OCI-LY3 (cell line): ENCODE measurements around the gene SLC25A45.
"Not testable (repeated sequence)": the region's sequence is repeated elsewhere in the genome, so short reads cannot be mapped to it uniquely, and the experiment has no call there.

Experiments used
- H2AFZ ChIP-seq: fragments of 200-600, 300-600 bp; shearing (Covaris generic); 2 replicates; pipeline ENCODE4 v1.6.0; 2014; ENCODE audit warnings: antibody characterized with exemption, low read depth, low read length
- H3K27ac ChIP-seq: fragments of 200-600, 300-600 bp; sonication (generic); 2 replicates; pipeline ENCODE4 v1.5.1; 2014; ENCODE audit warnings: mild to moderate bottlenecking, low read length, moderate library complexity, mixed read lengths
- H3K27me3 ChIP-seq: fragments of 200-600, 300-600 bp; sonication (generic); 2 replicates; pipeline ENCODE4 v1.6.1; 2014; ENCODE audit warnings: low read depth, low read length, mixed read lengths
- H3K36me3 ChIP-seq: fragments of 200-600, 300-600 bp; sonication (generic); replicated peaks from 2 replicates; pipeline ENCODE3; 2014; ENCODE audit warnings: low read depth, low read length, mixed read lengths
- H3K4me1 ChIP-seq: fragments of 300-600, 200-600 bp; sonication (generic); 2 replicates; pipeline ENCODE4 v1.6.1; 2014; ENCODE audit warnings: low read length, mixed read lengths
- H3K4me2 ChIP-seq: fragments of 200-600, 300-600 bp; sonication (generic); 2 replicates; pipeline ENCODE4 v1.6.1; 2014; ENCODE audit warnings: low read length, mixed read lengths
- H3K4me3 ChIP-seq: fragments of 300-600, 200-600 bp; sonication (generic); 2 replicates; pipeline ENCODE4 v1.5.1; 2014; ENCODE audit warnings: antibody characterized with exemption, mild to moderate bottlenecking, low read length, moderate library complexity
- H3K79me2 ChIP-seq: fragments of 300-600, 200-600 bp; shearing (Covaris generic); 2 replicates; pipeline ENCODE4 v1.6.1; 2014; ENCODE audit warnings: mild to moderate bottlenecking, low read length, mixed read lengths
- H3K9ac ChIP-seq: fragments of 300-600, 200-600 bp; shearing (Covaris generic); 2 replicates; pipeline ENCODE4 v1.6.0; 2014; ENCODE audit warnings: mild to moderate bottlenecking, low read length, moderate library complexity
- H3K9me3 ChIP-seq: fragments of 200-600, 300-600 bp; shearing (Covaris generic); 2 replicates; pipeline ENCODE4 v1.6.1; 2014; ENCODE audit warnings: low read length, mixed read lengths; ENCODE audit not compliant: insufficient read depth
- H4K20me1 ChIP-seq: fragments of 200-600, 300-600 bp; sonication (generic); 2 replicates; pipeline ENCODE4 v1.6.1; 2016; ENCODE audit warnings: low read length, mixed read lengths; ENCODE audit not compliant: insufficient read depth
- EZH2phosphoT487 ChIP-seq: fragments of 200-600 bp; shearing (Covaris generic); IDR thresholded peaks from 2 replicates; pipeline ENCODE4 v1.6.1; 2018; ENCODE audit warnings: antibody characterized with exemption, mixed run types, low read depth
- TF ChIP-seq, protein P1 (sequence below): fragments of 200-600, 300-600 bp; sonication (generic); IDR thresholded peaks from 2 replicates; pipeline ENCODE4 v1.5.1; 2014; ENCODE audit warnings: antibody characterized with exemption, low read length, low read depth

SLC25A45 gene

DNA sequence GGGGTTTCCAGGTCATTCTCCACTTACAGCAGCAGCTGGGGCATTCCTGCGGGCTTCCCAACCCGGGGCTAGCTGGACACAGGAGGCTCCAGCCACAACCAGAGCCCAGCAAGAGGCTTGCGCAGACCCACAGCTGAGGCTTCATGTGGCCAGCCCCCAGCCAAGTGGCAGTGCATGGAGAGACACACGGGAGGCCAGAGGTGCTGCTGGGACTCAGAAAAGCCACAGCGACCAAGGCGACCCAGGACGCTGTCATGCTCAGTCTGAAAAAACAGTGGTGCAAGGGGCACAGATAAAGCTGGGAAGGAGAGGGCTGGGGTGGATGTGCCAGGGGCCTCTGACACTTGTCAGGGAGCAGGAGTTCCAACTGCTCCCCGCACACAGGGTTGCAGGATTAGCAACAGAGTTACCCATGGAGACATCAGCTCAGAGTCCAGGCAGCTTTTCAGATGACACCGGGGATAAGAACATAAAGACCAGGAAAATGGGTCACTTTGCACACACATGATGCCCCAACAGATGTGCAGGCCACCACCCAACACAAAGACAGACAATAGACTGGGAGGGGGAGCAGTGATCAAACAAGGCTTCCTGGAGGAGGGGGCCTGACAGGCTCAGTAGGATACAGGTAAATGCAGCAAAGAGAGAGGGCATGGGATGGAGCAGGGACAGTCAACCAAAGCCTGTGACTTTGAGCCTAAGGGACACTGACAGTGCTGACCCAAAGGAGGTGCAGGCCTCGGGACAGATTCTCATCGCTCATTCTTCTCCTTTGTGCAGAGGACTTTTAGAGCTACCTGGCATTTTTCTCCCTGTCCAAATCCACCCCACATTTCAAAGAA, 33.3 kb upstream of the SLC25A45 start:
- Histone ChIP-seq H3K4me2 (peak overlapping the region; percentile 92), H3K79me2 (peaks cover 33% of the 10 kb centered on the region), H3K4me1 (peaks cover 46% of the 10 kb centered on the region), H4K20me1 (no peaks in the 10 kb centered on the region), H3K9me3 (no peaks in the 10 kb centered on the region), H3K4me3 (peak overlapping the region; percentile 77), H3K27ac (no peak overlapping the region), H3K27me3 (no peaks in the 10 kb centered on the region), H3K9ac (peak overlapping the region; percentile 47; the same call in 1 of the 2 replicates), H3K36me3 (peaks cover 3% of the 10 kb centered on the region), H2AFZ (0 out of 2 replicates have a peak overlapping the region, but pooled peaks have one; percentile 52)
- no peak for TF ChIP-seq EZH2phosphoT487
- TF ChIP-seq, protein P1, sequence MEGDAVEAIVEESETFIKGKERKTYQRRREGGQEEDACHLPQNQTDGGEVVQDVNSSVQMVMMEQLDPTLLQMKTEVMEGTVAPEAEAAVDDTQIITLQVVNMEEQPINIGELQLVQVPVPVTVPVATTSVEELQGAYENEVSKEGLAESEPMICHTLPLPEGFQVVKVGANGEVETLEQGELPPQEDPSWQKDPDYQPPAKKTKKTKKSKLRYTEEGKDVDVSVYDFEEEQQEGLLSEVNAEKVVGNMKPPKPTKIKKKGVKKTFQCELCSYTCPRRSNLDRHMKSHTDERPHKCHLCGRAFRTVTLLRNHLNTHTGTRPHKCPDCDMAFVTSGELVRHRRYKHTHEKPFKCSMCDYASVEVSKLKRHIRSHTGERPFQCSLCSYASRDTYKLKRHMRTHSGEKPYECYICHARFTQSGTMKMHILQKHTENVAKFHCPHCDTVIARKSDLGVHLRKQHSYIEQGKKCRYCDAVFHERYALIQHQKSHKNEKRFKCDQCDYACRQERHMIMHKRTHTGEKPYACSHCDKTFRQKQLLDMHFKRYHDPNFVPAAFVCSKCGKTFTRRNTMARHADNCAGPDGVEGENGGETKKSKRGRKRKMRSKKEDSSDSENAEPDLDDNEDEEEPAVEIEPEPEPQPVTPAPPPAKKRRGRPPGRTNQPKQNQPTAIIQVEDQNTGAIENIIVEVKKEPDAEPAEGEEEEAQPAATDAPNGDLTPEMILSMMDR: no peak

DNA sequence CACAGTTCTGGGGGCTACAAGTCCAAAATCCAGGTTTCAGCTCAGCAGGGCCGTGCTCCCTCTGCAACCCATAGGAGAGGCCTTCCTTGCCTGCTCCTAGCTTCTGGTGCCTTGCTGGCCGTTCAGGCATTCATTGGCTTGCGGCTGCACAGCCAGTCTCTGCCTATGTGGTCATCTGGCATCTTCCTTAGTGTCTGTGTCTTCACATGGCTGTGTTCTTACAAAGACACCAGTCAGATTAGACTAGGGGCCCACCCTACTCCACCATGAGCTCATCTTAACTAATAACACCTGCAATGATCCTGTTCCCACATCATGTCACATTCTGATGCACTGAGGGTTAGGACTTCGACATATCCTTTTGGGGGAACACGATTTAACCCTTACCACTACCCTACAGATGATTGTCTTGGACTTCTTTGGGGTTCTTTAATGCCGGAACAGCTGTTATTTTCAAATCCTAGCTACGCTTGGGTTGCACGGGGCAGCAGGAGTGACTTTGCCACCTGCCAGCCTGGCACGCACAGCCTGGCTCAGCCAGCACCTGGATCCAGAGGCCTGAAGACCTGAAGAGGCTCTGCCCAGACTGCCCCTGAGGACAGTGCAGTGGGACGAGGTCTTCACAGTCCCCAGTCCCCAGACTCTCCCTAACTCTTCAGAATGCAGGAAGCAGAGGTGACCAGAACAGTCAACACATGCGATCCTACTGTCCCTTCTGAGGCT, 32.5 kb upstream of the SLC25A45 start:
- H3K4me1 ChIP-seq: peaks cover 39% of the 10 kb centered on the region
- no peak overlapping the region for H2AFZ ChIP-seq
- peaks cover 26% of the 10 kb centered on the region for H3K79me2 ChIP-seq
- H4K20me1 ChIP-seq: no peaks in the 10 kb centered on the region
- H3K9me3 ChIP-seq: no peaks in the 10 kb centered on the region
- H3K27ac ChIP-seq: no peak overlapping the region
- peaks cover 3% of the 10 kb centered on the region for H3K36me3 ChIP-seq
- no peak overlapping the region for H3K9ac ChIP-seq
- H3K4me2 ChIP-seq: no peak overlapping the region
- no peak overlapping the region for H3K4me3 ChIP-seq
- H3K27me3 ChIP-seq: no peaks in the 10 kb centered on the region
- TF ChIP-seq, protein P1: no peak
- TF ChIP-seq EZH2phosphoT487: no peak

DNA sequence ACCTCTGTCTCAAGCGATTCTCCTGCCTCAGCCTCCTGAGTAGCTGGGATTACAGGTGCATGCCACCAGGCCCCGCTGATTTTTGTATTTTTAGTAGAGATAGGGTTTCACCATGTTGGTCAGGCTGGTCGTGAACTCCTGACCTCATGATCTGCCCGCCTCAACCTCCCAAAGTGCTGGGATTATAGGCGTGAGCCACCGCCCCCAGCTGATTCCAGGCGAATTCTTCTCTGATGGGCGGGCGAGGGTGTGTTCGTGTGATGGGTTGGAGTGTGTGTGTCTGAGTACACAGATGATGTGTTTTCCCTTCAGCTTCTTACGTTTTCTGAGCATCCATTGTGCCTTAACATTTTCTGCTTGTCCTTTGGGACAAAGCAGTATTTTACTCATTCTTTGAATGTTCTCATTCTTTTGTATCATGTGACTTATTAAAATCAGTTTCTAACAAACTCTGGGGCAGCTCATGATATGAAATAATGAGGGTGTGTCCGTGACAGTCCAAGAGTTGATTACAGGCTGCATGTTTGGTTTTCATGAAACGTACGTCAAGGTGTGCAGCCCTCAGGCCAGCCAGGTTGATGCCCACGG, 30.7 kb upstream of the SLC25A45 start:
- not testable (repeated sequence) for H3K9ac ChIP-seq, H3K4me3 ChIP-seq, H3K4me2 ChIP-seq, H3K27me3 ChIP-seq, H3K9me3 ChIP-seq, H2AFZ ChIP-seq, H4K20me1 ChIP-seq, H3K27ac ChIP-seq
- H3K79me2 ChIP-seq: peaks cover 13% of the 10 kb centered on the region
- H3K4me1 ChIP-seq: peaks cover 25% of the 10 kb centered on the region
- peaks cover 18% of the 10 kb centered on the region for H3K36me3 ChIP-seq

DNA sequence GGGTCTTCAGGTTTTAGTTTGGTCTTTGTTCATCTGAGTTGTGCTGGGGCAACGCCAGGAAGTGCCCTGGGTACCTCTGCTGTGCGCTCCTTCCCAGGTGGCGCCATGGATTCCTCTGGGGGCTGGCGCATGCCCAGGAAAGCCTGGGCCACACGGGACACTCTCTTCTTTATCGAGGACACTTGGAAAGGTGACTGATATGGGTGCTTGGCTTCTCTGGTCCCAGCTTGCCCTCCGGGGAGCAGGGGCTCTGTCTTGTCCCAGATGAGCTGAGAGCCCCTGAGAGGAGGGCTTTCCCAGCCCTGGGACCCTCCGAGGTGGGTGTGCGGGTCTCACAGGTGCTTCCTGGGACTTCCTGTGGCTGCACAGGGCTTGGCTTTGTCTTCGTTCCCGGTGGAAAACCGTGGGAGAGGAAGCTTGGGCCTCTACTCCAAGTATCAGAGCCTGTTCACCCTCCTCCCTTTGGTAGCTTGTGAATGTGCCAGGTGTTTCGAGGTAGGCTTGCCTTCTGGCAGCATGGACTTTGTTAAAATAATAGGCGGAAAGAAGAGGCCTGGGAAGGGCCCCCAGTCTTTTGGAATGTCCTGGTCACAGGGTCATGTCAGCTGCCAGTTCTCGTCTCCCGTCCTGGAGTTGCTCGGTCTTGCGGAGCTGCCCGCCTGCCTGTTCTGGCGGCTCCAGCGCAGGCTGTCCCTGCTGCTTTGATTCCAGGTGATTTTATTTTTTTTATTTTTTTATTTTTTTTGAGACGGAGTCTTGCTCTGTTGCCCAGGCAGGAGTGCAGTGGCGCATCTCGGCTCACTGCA, 30.0 kb upstream of the SLC25A45 start:
- peaks cover 11% of the 10 kb centered on the region for H3K79me2 ChIP-seq
- H3K4me3 ChIP-seq: no peak overlapping the region
- H4K20me1 ChIP-seq: no peaks in the 10 kb centered on the region
- no peak overlapping the region for H2AFZ ChIP-seq
- peaks cover 25% of the 10 kb centered on the region for H3K4me1 ChIP-seq
- H3K4me2 ChIP-seq: no peak overlapping the region
- H3K27ac ChIP-seq: no peak overlapping the region
- H3K9me3 ChIP-seq: no peaks in the 10 kb centered on the region
- peaks cover 18% of the 10 kb centered on the region for H3K36me3 ChIP-seq
- no peak for TF ChIP-seq EZH2phosphoT487
- TF ChIP-seq, protein P1: no peak
- no peak overlapping the region for H3K9ac ChIP-seq
- no peaks in the 10 kb centered on the region for H3K27me3 ChIP-seq
